ENCODE measurements around the gene MAPK8IP1.

DNA sequence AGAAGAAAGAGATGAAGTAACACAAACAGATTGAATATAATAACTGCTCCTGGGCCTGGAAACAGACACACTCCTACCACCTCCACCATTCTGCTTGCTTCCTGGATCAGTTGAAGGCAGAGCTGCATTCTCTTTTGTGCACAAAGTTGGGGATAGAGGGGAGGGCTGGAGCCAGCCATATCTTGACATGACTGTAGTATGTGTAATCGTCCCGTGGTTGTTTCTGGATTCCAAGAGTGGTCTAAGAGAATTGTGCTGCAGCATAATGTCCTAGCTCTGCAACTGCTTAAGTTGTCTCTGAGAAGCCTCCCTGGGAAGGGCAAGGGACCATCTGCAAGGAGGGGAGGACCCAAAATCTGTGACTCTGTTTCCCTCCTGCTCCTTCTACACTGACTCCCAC, 35.0 kb upstream of the MAPK8IP1 start:
- TF ChIP-seq CTCF (IDR thresholded peaks at IDR 0.05), result no peak
- no peak for TF ChIP-seq EZH2 (IDR thresholded peaks at IDR 0.05; ENCODE audit: borderline replicate concordance, insufficient read depth, low read depth, low read length, poor library complexity, severe bottlenecking)

Measured in B cell (primary cell).